DOHH2 (cell line): ENCODE results near the gene PTPRQ.

Experiments
- H3F3A ChIP-seq: fragments of 200-600 bp; sonication (generic), shearing (Covaris generic); 2 replicates; pipeline ENCODE4 v1.6.0; 2016; ENCODE audit warnings: antibody characterized with exemption, mild to moderate bottlenecking; ENCODE audit not compliant: control insufficient read depth, insufficient read depth
- H3K27ac ChIP-seq: fragments of 200-600 bp; sonication (generic); 2 replicates; pipeline ENCODE4 v1.5.1; 2014; ENCODE audit warnings: low read depth, mild to moderate bottlenecking, low read length, moderate library complexity
- H3K27me3 ChIP-seq: fragments of 200-600 bp; sonication (generic); 2 replicates; pipeline ENCODE4 v1.6.1; 2014; ENCODE audit warnings: mild to moderate bottlenecking, low read length, mixed read lengths; ENCODE audit not compliant: control insufficient read depth
- H3K36me3 ChIP-seq: fragments of 200-600 bp; sonication (generic); 2 replicates; pipeline ENCODE4 v1.6.1; 2014; ENCODE audit warnings: mild to moderate bottlenecking, low read length, moderate library complexity, mixed read lengths; ENCODE audit not compliant: control insufficient read depth
- H3K4me1 ChIP-seq: fragments of 200-600 bp; sonication (generic); 2 replicates; pipeline ENCODE4 v1.6.1; 2014; ENCODE audit warnings: mild to moderate bottlenecking, low read length, mixed read lengths; ENCODE audit not compliant: control insufficient read depth
- H3K4me2 ChIP-seq: fragments of 200-600 bp; sonication (generic); 2 replicates; pipeline ENCODE4 v1.6.0; 2014; ENCODE audit warnings: mild to moderate bottlenecking, low read length, moderate library complexity
- H3K4me3 ChIP-seq: fragments of 200-600 bp; sonication (generic); 2 replicates; pipeline ENCODE4 v1.5.1; 2014; ENCODE audit warnings: mild to moderate bottlenecking, low read length, mixed read lengths
- H3K79me2 ChIP-seq: fragments of 200-600 bp; sonication (generic); 2 replicates; pipeline ENCODE4 v1.6.1; 2014; ENCODE audit warnings: mild to moderate bottlenecking, low read length, mixed read lengths; ENCODE audit not compliant: control insufficient read depth
- H3K9me2 ChIP-seq: fragments of 200-600 bp; sonication (generic); replicated peaks from 2 replicates; pipeline ENCODE4 v1.6.1; 2014; ENCODE audit warnings: mild to moderate bottlenecking, low read length, mixed read lengths; ENCODE audit not compliant: control insufficient read depth
- H3K9me3 ChIP-seq: fragments of 200-600 bp; sonication (generic); 2 replicates; pipeline ENCODE4 v1.6.1; 2014; ENCODE audit warnings: antibody characterized with exemption, low read length, mixed read lengths; ENCODE audit not compliant: control insufficient read depth, insufficient read depth
- H4K20me1 ChIP-seq: fragments of 200-600 bp; sonication (generic); 2 replicates; pipeline ENCODE4 v1.6.0; 2014; ENCODE audit warnings: low read depth, mild to moderate bottlenecking, antibody characterized with exemption, low read length, moderate library complexity; ENCODE audit not compliant: control insufficient read depth, insufficient read depth
- CTCF ChIP-seq: fragments of 200-600 bp; sonication (generic); IDR thresholded peaks from one replicate; pipeline ENCODE4 v1.5.1; 2014; ENCODE audit warnings: antibody characterized with exemption, mild to moderate bottlenecking, low read depth, low read length; ENCODE audit not compliant: poor library complexity, severe bottlenecking
- EZH2phosphoT487 ChIP-seq: fragments of 200-600 bp; sonication (generic); IDR thresholded peaks from 2 replicates; pipeline ENCODE4 v1.6.1; 2017; ENCODE audit warnings: borderline replicate concordance, mild to moderate bottlenecking, antibody characterized with exemption, low read length, moderate library complexity, mixed read lengths

The PTPRQ gene

GRCh38 chr12:80559766-80560165, 115.7 kb downstream of the PTPRQ start:
- peak overlapping the region; percentile 42 for H3K4me3 ChIP-seq
- H3K9me2 ChIP-seq = no peaks in the 10 kb centered on the region
- H3K27me3 ChIP-seq = no peaks in the 10 kb centered on the region
- peaks cover 26% of the 10 kb centered on the region for H3K36me3 ChIP-seq
- TF ChIP-seq EZH2phosphoT487 (no peak), CTCF (no peak)
- H3K79me2 ChIP-seq = no peaks in the 10 kb centered on the region
- peaks cover 15% of the 10 kb centered on the region; the same call in 1 of the 2 replicates for H3K9me3 ChIP-seq
- peaks cover 3% of the 10 kb centered on the region; the same call in 1 of the 2 replicates for H3F3A ChIP-seq
- peaks cover 78% of the 10 kb centered on the region for H3K4me1 ChIP-seq
- H3K27ac ChIP-seq = peak overlapping the region; percentile 82
- no peaks in the 10 kb centered on the region for H4K20me1 ChIP-seq
- peak overlapping the region; percentile 60 for H3K4me2 ChIP-seq

GRCh38 chr12:80565271-80565670, 121.2 kb downstream of the PTPRQ start:
- peak overlapping the region; percentile 23 for H3K4me3 ChIP-seq
- peaks cover 13% of the 10 kb centered on the region for H3F3A ChIP-seq
- H3K9me3 ChIP-seq = peaks cover 18% of the 10 kb centered on the region; the same call in 1 of the 2 replicates
- H3K4me2 ChIP-seq = peak overlapping the region; percentile 24
- H3K27ac ChIP-seq = peak overlapping the region; percentile 87
- H3K36me3 ChIP-seq = peaks cover 38% of the 10 kb centered on the region
- peaks cover 81% of the 10 kb centered on the region for H3K4me1 ChIP-seq
- H3K27me3 ChIP-seq = no peaks in the 10 kb centered on the region
- no peaks in the 10 kb centered on the region for H3K79me2 ChIP-seq
- H3K9me2 ChIP-seq = no peaks in the 10 kb centered on the region
- TF ChIP-seq EZH2phosphoT487 (no peak), CTCF (no peak)
- no peaks in the 10 kb centered on the region for H4K20me1 ChIP-seq

GRCh38 chr12:80567401-80567800, 123.4 kb downstream of the PTPRQ start:
- Histone ChIP-seq H3K4me1 (peaks cover 59% of the 10 kb centered on the region), H3K9me3 (peaks cover 10% of the 10 kb centered on the region; the same call in 1 of the 2 replicates), H3K36me3 (peaks cover 28% of the 10 kb centered on the region), H3K27me3 (no peaks in the 10 kb centered on the region), H3K79me2 (no peaks in the 10 kb centered on the region), H4K20me1 (no peaks in the 10 kb centered on the region), H3K9me2 (no peaks in the 10 kb centered on the region), H3K4me2 (peak overlapping the region; percentile 25), H3K27ac (peak overlapping the region; percentile 87), H3F3A (peaks cover 13% of the 10 kb centered on the region), H3K4me3 (no peak overlapping the region)
- TF ChIP-seq CTCF (no peak), EZH2phosphoT487 (no peak)
